Spleen (tissue), 7 donors: ENCODE measurements around the gene PPM1A.

Source experiments
- CTCF ChIP-seq, 11 experiments: fragments of 200-600 bp in 7 of 11; fragments of 450-650 bp in 4 of 11; sonication (generic) in 4 of 11; IDR thresholded peaks in 8 of 11; conservative IDR thresholded peaks in 3 of 11; 1 replicate in 7 of 11; 2 replicates in 4 of 11; pipeline versions ENCODE4 v1.4.0 to v1.8.0; 2016 to 2021; ENCODE audit warnings: antibody characterized with exemption in 11 of 11, inconsistent platforms in 4 of 11, mild to moderate bottlenecking in 1 of 11
- POLR2A ChIP-seq, 3 donors: fragments of 450-650 bp; IDR thresholded peaks; one replicate each; pipeline ENCODE4 v1.5.1; 2017; ENCODE audit warnings: antibody characterized with exemption in 3 of 3, mild to moderate bottlenecking in 1 of 3
- donor health status: DM: no; HTN: no; CAD: no; lungs with moderate emphysema.
- donor health status: DM: no; HTN: no; CAD: no.
- donor health status: DM: no; HTN: no; CAD: no.

- no peak for TF ChIP-seq CTCF (IDR thresholded peaks at IDR 0.05 in 8 of 11, conservative IDR thresholded peaks at IDR 0.05 in 3 of 11)
- TF ChIP-seq POLR2A (IDR thresholded peaks at IDR 0.05), result no peak
These were observed 51.0 kb downstream of the PPM1A start for GRCh38 chr14:60300019-60300418.
